Fibroblast of pulmonary artery (primary cell): ENCODE data around the gene SKIC2.
"Not testable (repeated sequence)": the region's sequence is repeated elsewhere in the genome, so short reads cannot be mapped to it uniquely, and the experiment has no call there.

Experiments
- DNase-seq: peaks from one replicate; pipeline ENCODE4 v3.0.0-alpha.2; 2010; ENCODE audit warnings: low read depth
- H3K4me3 ChIP-seq: replicated peaks from 2 replicates; pipeline ENCODE4 v1.5.1; 2011; ENCODE audit warnings: low read depth, mild to moderate bottlenecking, control low read depth, low read length, moderate library complexity
- CTCF ChIP-seq: IDR thresholded peaks from 2 replicates; pipeline ENCODE4 v1.5.1; 2011; ENCODE audit warnings: mild to moderate bottlenecking, control low read depth, low read length, inconsistent platforms; ENCODE audit errors: missing control alignments

The SKIC2 gene

GRCh38 chr6:31958741-31959739, at the start of gene SKIC2, which contains the start of gene NELFE:
Gene SKIC2 (plus strand): TSS chr6:31959175. CDS start chr6:31959193, 18 bp downstream.
Gene NELFE (minus strand): TSS chr6:31958971. CDS start chr6:31958446, 525 bp downstream.
- TF ChIP-seq CTCF = no peak
- DNase-seq = peak; percentile 98
- peak within 1 kb of the TSS; percentile 100 for H3K4me3 ChIP-seq

GRCh38 chr6:31909298-31909697, 49.7 kb upstream of the SKIC2 start:
- not testable (repeated sequence) for DNase-seq

GRCh38 chr6:31911826-31912585, 47.0 kb upstream of the SKIC2 start:
- no peak for DNase-seq
- TF ChIP-seq CTCF = no peak
- H3K4me3 ChIP-seq = no peak overlapping the region

More at GRCh38 chr6:31909298-31909697, 49.7 kb upstream of the SKIC2 start:
- H3K4me3 ChIP-seq = not testable (repeated sequence)

- no peak for DNase-seq
- no peak for TF ChIP-seq CTCF
- no peak overlapping the region for H3K4me3 ChIP-seq
Measured at GRCh38 chr6:31915351-31915750, 43.6 kb upstream of the SKIC2 start.

- H3K4me3 ChIP-seq = no peak overlapping the region
- no peak for DNase-seq
- no peak for TF ChIP-seq CTCF
Measured at GRCh38 chr6:31915756-31916155, 43.2 kb upstream of the SKIC2 start.

- no peak overlapping the region for H3K4me3 ChIP-seq
- TF ChIP-seq CTCF = no peak
Measured at GRCh38 chr6:31918069-31918720, 40.8 kb upstream of the SKIC2 start.

More at GRCh38 chr6:31918069-31918720, 40.8 kb upstream of the SKIC2 start:
- DNase-seq = peak; percentile 18
